Right lobe of liver (tissue), 6 donors: ENCODE measurements around the gene TGFBR3L. TPM values are rescaled to one million over a fixed set of nuclear protein-coding genes. Genes with fewer than 3 reads are reported as not detected.

ENCODE experiments used
- ATAC-seq, 4 donors: fragments of 200-7000 bp; cut with Tn5 transposase; one replicate each; pipeline ENCODE4 v1.9.1; 2020; ENCODE audit warnings: mild to moderate bottlenecking in 4 of 4, moderate library complexity in 4 of 4
- DNase-seq, 3 donors: peaks; one replicate each; pipeline ENCODE4 v3.0.0-alpha.2; 2020
- H3K27ac ChIP-seq, 3 donors: fragments of 200-600 bp; one replicate each; pipeline ENCODE4 v1.8.0; 2022
- H3K27me3 ChIP-seq, 2 donors: fragments of 200-600 bp; one replicate each; pipeline ENCODE4 v1.8.0; 2022
- H3K36me3 ChIP-seq, 4 donors: fragments of 200-600 bp; sonication (generic) in 1 of 4; one replicate each; pipeline versions ENCODE4 v1.5.1 to v1.8.0; 2017 to 2022; ENCODE audit warnings: control low read depth in 1 of 4
- H3K4me1 ChIP-seq, 4 donors: fragments of 200-600 bp; sonication (generic) in 1 of 4; one replicate each; pipeline versions ENCODE4 v1.5.1 to v1.8.0; 2017 to 2022; ENCODE audit warnings: control low read depth in 1 of 4
- H3K4me3 ChIP-seq, 3 donors: fragments of 200-600 bp; one replicate each; pipeline ENCODE4 v1.8.0; 2022
- H3K9me3 ChIP-seq, 4 donors: fragments of 200-600 bp; sonication (generic) in 1 of 4; one replicate each; pipeline versions ENCODE4 v1.5.1 to v1.8.0; 2017 to 2022; ENCODE audit warnings: control low read depth in 1 of 4
- CTCF ChIP-seq, 4 donors: fragments of 200-600 bp in 3 of 4; fragments of 450-650 bp in 1 of 4; IDR thresholded peaks; one replicate each; pipeline versions ENCODE4 v1.5.1 to v1.8.0; 2016 to 2022; ENCODE audit warnings: antibody characterized with exemption in 4 of 4, mild to moderate bottlenecking in 2 of 4
- POLR2A ChIP-seq: fragments of 450-650 bp; IDR thresholded peaks from one replicate; pipeline ENCODE4 v1.6.1; 2017; ENCODE audit warnings: antibody characterized with exemption, mild to moderate bottlenecking
- WGBS: methylation state at CpG from one replicate; pipeline ENCODE4 v1.1.6; 2018; ENCODE audit warnings: low coverage, low lambda C conversion rate; ENCODE audit not compliant: insufficient coverage; ENCODE audit errors: missing lambda C conversion rate; 5-methylcytosine and 5-hydroxymethylcytosine counted together
- intact Hi-C, 2 donors: fragments of 100-400 bp; cut with DNase I; formaldehyde crosslinking; loops; one replicate each; pipeline versions ENCODE4 v1.11.2 to v1.14.1; 2022
- total RNA-seq, 6 experiments: library from RNA; depleted of rRNA in 2 of 6; stranded (reverse); fragments of >200 nt in 2 of 6; fragmentation: NEBNext Ultra II Directional in 3 of 6; extraction: Animal tissue kit (Norgen Biotek cat#: 25700) in 3 of 6; gene quantifications; one replicate each; pipeline versions ENCODE4 v1.1.0 to v1.2.4, GENCODE V29; 2016 to 2023
- donor health status: DM: no; HTN: yes; CAD: no.
- donor health status: DM: no; HTN: no; CAD: no.
- donor health status: DM: no; HTN: no; CAD: no.
- donor health status: DM: no; HTN: yes; CAD: no.
- donor health status: DM: no; HTN: yes; CAD: no.

TGFBR3L gene
- total RNA-seq, 6 experiments from 2014 or later = 0.42 to 2.9 (median 1.3) TPM

GRCh38 chr19:7883796-7884570 lies 30.6 kb upstream of the TGFBR3L start:
- H3K27ac ChIP-seq = no peak overlapping the region
- DNase-seq = no peak
- H3K27me3 ChIP-seq = no peaks in the 10 kb centered on the region
- intact Hi-C loops = no loop called here
- no peak overlapping the region for H3K4me3 ChIP-seq
- ATAC-seq = no peak
- no peaks in the 10 kb centered on the region for H3K9me3 ChIP-seq
- WGBS = 71% methylated on average over 1 of the region's 2 CpGs
- no peaks in the 10 kb centered on the region for H3K36me3 ChIP-seq
- H3K4me1 ChIP-seq = no peaks in the 10 kb centered on the region
- TF ChIP-seq POLR2A (no peak), CTCF (IDR thresholded peaks at IDR 0.05) (no peak)

GRCh38 chr19:7885818-7886217 lies 28.8 kb upstream of the TGFBR3L start:
- no peak overlapping the region for H3K27ac ChIP-seq
- WGBS = 89% methylated on average over 7 of the region's 8 CpGs
- H3K4me3 ChIP-seq = no peak overlapping the region
- TF ChIP-seq POLR2A (no peak), CTCF (IDR thresholded peaks at IDR 0.05) (no peak)
- no peaks in the 10 kb centered on the region for H3K4me1 ChIP-seq
- intact Hi-C loops = no loop called here
- no peaks in the 10 kb centered on the region for H3K9me3 ChIP-seq
- H3K36me3 ChIP-seq = no peaks in the 10 kb centered on the region
- DNase-seq (no peak), ATAC-seq (no peak)
- no peaks in the 10 kb centered on the region for H3K27me3 ChIP-seq

GRCh38 chr19:7887408-7888144 lies 27.1 kb upstream of the TGFBR3L start:
- Histone ChIP-seq H3K9me3 (no peaks in the 10 kb centered on the region), H3K4me3 (no peak overlapping the region), H3K4me1 (no peaks in the 10 kb centered on the region), H3K27me3 (no peaks in the 10 kb centered on the region), H3K36me3 (no peaks in the 10 kb centered on the region), H3K27ac (no peak overlapping the region)
- TF ChIP-seq CTCF (IDR thresholded peaks at IDR 0.05) = no peak
- TF ChIP-seq POLR2A = no peak
- DNase-seq (no peak), ATAC-seq (no peak)
- intact Hi-C loops = no loop called here
- WGBS = 83% methylated on average over 6 of the region's 16 CpGs

GRCh38 chr19:7888145-7888825 lies 26.3 kb upstream of the TGFBR3L start, which contains the start of gene LRRC8E:
Gene LRRC8E, plus strand, starts transcription at chr19:7888510. Its CDS starts 7,094 bp downstream, at chr19:7895604.
- H3K9me3 ChIP-seq = no peaks in the 10 kb centered on the region
- H3K36me3 ChIP-seq = no peaks in the 10 kb centered on the region
- no peaks in the 10 kb centered on the region for H3K27me3 ChIP-seq
- peak; percentile 76 to 96 (median 90) for ATAC-seq
- peak within 1 kb of the TSS; percentile 45 to 50 (median 46) for H3K4me3 ChIP-seq
- no peak within 1 kb of the TSS for H3K27ac ChIP-seq
- H3K4me1 ChIP-seq = no peaks in the 10 kb centered on the region
- no peak for TF ChIP-seq CTCF (IDR thresholded peaks at IDR 0.05)
- peak; percentile 36 for TF ChIP-seq POLR2A
- intact Hi-C loops = no loop called here
- WGBS = 10% methylated on average over 22 of the region's 53 CpGs
- DNase-seq = peak in 2 of 3 donors; percentile 59 to 77
